Stromal cell of bone marrow (primary cell): ENCODE data around the gene CIC.
A peak's percentile ranks its signal among the peaks of the same experiment; 100 is the strongest.

Experiments used
- DNase-seq: peaks from one replicate; pipeline ENCODE4 v3.0.0-alpha.2; 2012; ENCODE audit warnings: low read depth

The CIC gene

GRCh38 chr19:42268704-42269477 lies at the start of gene CIC:
Gene CIC (plus strand): TSS chr19:42269252. CDS start chr19:42271784, 2,532 bp downstream.
- peak; percentile 100 for DNase-seq

GRCh38 chr19:42219812-42220750 lies 49.0 kb upstream of the CIC start, which contains the start of gene ZNF526:
Gene ZNF526 (plus strand): TSS chr19:42220312. CDS start chr19:42224404, 4,092 bp downstream.
- DNase-seq = peak; percentile 95

GRCh38 chr19:42220751-42221097 lies 48.3 kb upstream of the CIC start:
- DNase-seq = no peak

- DNase-seq = no peak
Measured at GRCh38 chr19:42224940-42225717, 43.9 kb upstream of the CIC start.

GRCh38 chr19:42225718-42226292 lies 43.2 kb upstream of the CIC start:
- no peak for DNase-seq

- no peak for DNase-seq
Measured at GRCh38 chr19:42226886-42227285, 42.2 kb upstream of the CIC start.

GRCh38 chr19:42228641-42229040 lies 40.4 kb upstream of the CIC start:
- DNase-seq = no peak

GRCh38 chr19:42229301-42229854 lies 39.7 kb upstream of the CIC start:
- no peak for DNase-seq

- no peak for DNase-seq
Measured at GRCh38 chr19:42229855-42230351, 39.1 kb upstream of the CIC start.

- no peak for DNase-seq
Measured at GRCh38 chr19:42230571-42230970, 38.5 kb upstream of the CIC start.

GRCh38 chr19:42232435-42232834 lies 36.6 kb upstream of the CIC start:
- no peak for DNase-seq

GRCh38 chr19:42233106-42233505 lies 35.9 kb upstream of the CIC start:
- DNase-seq = no peak

GRCh38 chr19:42233678-42234292 lies 35.3 kb upstream of the CIC start:
- no peak for DNase-seq

- DNase-seq = no peak
Measured at GRCh38 chr19:42234364-42234763, 34.7 kb upstream of the CIC start.

GRCh38 chr19:42235181-42235580 lies 33.9 kb upstream of the CIC start:
- DNase-seq = no peak

- no peak for DNase-seq
Measured at GRCh38 chr19:42239544-42240220, 29.4 kb upstream of the CIC start.

- DNase-seq = no peak
Measured at GRCh38 chr19:42241279-42241678, 27.8 kb upstream of the CIC start.

GRCh38 chr19:42242069-42242511 lies 27.0 kb upstream of the CIC start:
- no peak for DNase-seq

GRCh38 chr19:42242512-42243409 lies 26.3 kb upstream of the CIC start, which contains the start of gene GSK3A:
Gene GSK3A (minus strand): TSS chr19:42242602. CDS start chr19:42242465, 137 bp downstream.
- DNase-seq = peak; percentile 99
